ENCODE measurements around the gene FBXO39. TPM values are rescaled to one million over a fixed set of nuclear protein-coding genes. Genes with fewer than 3 reads are reported as not detected.

The FBXO39 gene
- total RNA-seq, 4 donors from 2014 or later: 0.22 to 2.1 (median 1.1) TPM; not detected in 1

DNA sequence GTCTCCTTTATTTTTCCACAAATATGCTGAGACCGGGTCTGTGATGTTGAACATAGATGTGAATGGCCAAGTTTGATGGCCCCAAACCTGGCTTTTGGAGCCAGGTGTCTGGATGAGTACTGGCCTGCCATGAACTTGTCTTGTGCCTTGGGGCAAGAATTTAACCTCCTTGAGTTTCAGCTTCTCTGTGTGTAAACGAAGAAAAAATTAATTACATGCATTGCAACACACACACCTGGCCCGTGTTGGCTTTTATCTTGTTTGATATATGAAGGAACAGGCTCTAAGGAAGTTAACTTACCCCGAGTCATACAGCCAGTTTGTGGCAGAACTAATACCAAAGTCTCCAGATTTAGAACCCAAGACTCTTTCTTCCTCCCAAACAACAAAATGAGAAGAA, 13.1 kb downstream of the FBXO39 start:
- intact Hi-C loops (cut with DNase I): no loop called here
- Histone ChIP-seq H3K36me3 (no peaks in the 10 kb centered on the region), H3K27me3 (no peaks in the 10 kb centered on the region), H3K4me3 (replicated peaks in 1 of 3) (no peak overlapping the region), H3K27ac (no peak overlapping the region), H3K9me3 (no peaks in the 10 kb centered on the region), H3K4me1 (no peaks in the 10 kb centered on the region)
- DNase-seq: no peak
- 72 to 89% methylated on average over 4 of the region's 4 CpGs for WGBS, 2 donors
- no peak for TF ChIP-seq POLR2A (IDR thresholded peaks at IDR 0.05)
- TF ChIP-seq, protein P1, sequence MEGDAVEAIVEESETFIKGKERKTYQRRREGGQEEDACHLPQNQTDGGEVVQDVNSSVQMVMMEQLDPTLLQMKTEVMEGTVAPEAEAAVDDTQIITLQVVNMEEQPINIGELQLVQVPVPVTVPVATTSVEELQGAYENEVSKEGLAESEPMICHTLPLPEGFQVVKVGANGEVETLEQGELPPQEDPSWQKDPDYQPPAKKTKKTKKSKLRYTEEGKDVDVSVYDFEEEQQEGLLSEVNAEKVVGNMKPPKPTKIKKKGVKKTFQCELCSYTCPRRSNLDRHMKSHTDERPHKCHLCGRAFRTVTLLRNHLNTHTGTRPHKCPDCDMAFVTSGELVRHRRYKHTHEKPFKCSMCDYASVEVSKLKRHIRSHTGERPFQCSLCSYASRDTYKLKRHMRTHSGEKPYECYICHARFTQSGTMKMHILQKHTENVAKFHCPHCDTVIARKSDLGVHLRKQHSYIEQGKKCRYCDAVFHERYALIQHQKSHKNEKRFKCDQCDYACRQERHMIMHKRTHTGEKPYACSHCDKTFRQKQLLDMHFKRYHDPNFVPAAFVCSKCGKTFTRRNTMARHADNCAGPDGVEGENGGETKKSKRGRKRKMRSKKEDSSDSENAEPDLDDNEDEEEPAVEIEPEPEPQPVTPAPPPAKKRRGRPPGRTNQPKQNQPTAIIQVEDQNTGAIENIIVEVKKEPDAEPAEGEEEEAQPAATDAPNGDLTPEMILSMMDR (IDR thresholded peaks at IDR 0.05): no peak

DNA sequence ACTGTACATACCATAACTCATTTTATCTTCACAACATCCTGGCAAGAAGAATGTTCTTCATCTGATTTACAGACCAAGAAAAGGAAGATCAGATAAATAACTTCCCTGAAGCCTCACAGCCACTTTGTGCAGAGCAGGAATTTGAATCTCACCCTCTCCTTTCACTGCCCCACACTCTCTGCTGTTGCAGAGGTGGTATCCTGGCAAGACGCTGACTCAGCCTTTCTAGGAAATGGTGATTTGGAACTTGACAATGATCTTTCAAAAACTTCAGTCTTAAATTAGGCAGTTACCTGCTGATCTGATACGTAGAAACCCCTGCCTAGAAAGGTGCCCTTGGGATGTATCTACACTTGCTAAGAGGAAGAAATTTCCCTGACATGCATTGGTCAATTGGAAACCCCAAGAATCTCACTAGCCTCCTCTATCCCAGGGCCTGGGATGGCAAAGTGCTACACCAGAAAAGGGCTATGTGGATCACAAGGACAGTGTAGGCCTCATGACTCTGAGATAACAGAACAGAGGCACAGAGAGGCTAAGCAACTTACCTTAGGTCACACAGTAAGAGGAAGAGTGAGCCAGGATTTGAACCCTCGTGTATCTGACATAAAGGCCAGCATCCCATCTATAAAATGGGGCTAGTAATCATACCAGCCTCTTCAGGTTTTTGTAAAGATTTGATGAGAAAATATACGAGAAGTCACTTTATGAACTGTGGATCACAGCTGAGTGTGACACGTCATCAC, 17.9 kb downstream of the FBXO39 start:
- no peaks in the 10 kb centered on the region for H3K4me1 ChIP-seq
- no peak overlapping the region for H3K4me3 ChIP-seq (replicated peaks in 1 of 3)
- H3K36me3 ChIP-seq: no peaks in the 10 kb centered on the region
- no peaks in the 10 kb centered on the region for H3K27me3 ChIP-seq
- no peaks in the 10 kb centered on the region for H3K9me3 ChIP-seq
- 70 to 73% methylated on average over 5 of the region's 5 CpGs for WGBS, 2 donors
- no peak for TF ChIP-seq POLR2A (IDR thresholded peaks at IDR 0.05)
- TF ChIP-seq, protein P1 (IDR thresholded peaks at IDR 0.05): no peak
- DNase-seq: no peak
- intact Hi-C loops (cut with DNase I): no loop called here
- no peak overlapping the region for H3K27ac ChIP-seq

DNA sequence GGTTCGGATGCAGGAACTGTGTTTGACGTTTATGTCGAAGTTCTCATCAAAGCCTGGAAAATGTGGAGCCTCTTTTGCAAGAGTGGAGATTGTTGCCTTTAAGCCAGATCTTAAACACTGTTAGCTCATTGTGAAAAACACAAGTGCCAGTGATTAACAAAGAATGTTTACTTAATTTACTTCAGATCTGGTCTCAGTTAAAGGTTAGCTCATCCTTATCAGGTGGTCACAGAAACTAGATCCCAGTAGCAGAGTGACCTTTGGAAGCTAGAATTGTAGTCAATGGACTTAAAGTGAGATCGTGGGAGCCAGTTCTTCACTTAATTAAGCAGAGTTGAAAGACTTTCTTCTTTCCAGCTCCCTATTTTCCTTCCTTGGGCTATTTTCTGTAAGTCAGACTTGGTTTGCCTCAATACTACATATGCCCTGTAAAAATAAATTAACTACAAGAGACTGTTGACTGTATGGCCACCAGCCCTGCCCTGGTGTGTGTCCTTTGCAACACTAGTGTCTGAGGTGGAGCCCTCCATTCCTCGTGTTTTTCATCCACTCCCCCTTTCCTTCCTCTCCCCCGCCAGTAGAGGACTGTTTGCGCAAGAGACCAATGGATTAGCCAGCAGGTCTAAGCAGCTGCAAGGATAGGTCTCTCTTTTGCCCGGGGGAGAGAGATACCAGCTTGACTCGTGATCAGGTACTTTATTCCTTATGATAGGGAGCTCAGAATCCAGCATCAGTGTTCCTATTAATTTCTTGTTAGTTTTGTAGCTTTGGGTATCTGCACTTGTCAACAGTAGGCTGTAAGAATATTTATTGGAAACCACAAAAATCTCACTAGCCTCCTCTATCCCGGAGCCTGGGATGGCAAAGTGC, 20.2 kb downstream of the FBXO39 start:
- intact Hi-C loops (cut with DNase I): no loop called here
- TF ChIP-seq, protein P1 (IDR thresholded peaks at IDR 0.05): no peak
- no peak for DNase-seq
- no peaks in the 10 kb centered on the region for H3K27me3 ChIP-seq
- H3K4me3 ChIP-seq (replicated peaks in 1 of 3): no peak overlapping the region
- H3K27ac ChIP-seq: no peak overlapping the region
- H3K36me3 ChIP-seq: no peaks in the 10 kb centered on the region
- no peaks in the 10 kb centered on the region for H3K9me3 ChIP-seq
- no peaks in the 10 kb centered on the region for H3K4me1 ChIP-seq
- WGBS, 2 donors: 44 to 45% methylated on average over 10 of the region's 10 CpGs

DNA sequence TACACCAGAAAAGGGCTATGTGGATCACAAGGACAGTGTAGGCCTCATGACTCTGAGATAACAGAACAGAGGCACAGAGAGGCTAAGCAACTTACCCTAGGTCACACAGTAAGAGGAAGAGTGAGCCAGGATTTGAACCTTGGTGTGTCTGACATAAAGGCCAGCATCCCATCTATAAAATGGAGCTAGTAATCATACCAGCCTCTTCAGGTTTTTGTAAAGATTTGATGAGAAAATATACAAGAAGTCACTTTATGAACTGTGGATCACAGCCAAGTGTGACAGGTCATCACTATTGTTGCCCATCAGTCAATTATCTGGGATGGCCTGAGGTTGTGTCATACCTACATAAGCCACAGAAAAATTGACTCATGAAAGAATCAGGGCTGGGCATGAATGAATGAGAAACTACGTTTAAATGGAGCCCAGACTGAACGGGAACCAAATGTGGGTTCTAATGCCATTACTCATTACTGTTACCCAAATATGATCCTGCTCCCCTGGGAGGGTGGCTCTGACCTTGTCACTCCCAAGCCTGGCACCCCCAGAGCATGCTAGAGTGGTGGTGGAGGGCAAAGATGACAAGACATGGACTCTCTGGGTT, 21.0 kb downstream of the FBXO39 start:
- no peaks in the 10 kb centered on the region for H3K9me3 ChIP-seq
- no peaks in the 10 kb centered on the region for H3K36me3 ChIP-seq
- no peak overlapping the region for H3K27ac ChIP-seq
- no peak for DNase-seq
- no peaks in the 10 kb centered on the region for H3K27me3 ChIP-seq
- H3K4me3 ChIP-seq (replicated peaks in 1 of 3): no peak overlapping the region
- H3K4me1 ChIP-seq: no peaks in the 10 kb centered on the region
- intact Hi-C loops (cut with DNase I): no loop called here
- TF ChIP-seq, protein P1 (IDR thresholded peaks at IDR 0.05): no peak
- no peak for TF ChIP-seq POLR2A (IDR thresholded peaks at IDR 0.05)
- WGBS, 2 donors: 79 to 86% methylated on average over 2 of the region's 2 CpGs
